GM19238 (cell line): ENCODE data around the gene EPC2.

Experiments used
- DNase-seq: peaks from one replicate; pipeline ENCODE4 v3.0.0; 2011; ENCODE audit warnings: low spot score; ENCODE audit not compliant: insufficient read length

The EPC2 gene

DNA sequence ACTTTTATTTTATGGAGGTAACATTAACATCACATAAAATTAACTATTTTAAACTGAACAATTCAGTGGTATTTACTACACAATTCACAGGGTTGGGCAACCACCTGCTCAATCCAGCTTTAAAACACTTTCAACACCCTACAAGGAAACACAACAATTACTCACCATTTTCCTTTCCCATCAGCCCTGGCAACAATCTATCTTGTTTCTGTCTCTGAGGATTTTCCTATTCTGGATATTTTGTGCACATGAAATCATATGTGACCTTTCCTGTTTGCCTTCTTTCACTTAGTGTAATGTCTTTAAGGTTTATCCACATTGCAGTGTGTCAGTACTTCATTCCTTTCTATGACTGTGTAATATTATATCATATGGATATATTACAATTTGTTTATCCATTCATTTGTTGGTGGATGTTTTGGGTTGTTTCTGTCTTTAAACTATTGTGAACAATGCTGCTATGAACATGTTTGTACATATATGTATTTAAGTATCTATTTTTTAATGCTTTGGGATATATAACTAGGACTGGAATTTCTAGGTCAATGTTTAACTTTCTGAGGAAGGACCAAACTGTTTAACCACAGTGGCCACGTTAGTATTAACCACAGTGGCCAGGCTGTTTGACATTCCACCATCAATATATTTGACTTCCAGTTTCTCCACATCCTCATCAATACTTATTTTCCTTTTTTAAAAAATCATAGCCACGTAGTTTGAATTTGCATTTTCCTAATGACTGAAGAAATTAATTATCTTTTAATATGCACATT is 158.1 kb downstream of the EPC2 start:
- DNase-seq, result no peak

DNA sequence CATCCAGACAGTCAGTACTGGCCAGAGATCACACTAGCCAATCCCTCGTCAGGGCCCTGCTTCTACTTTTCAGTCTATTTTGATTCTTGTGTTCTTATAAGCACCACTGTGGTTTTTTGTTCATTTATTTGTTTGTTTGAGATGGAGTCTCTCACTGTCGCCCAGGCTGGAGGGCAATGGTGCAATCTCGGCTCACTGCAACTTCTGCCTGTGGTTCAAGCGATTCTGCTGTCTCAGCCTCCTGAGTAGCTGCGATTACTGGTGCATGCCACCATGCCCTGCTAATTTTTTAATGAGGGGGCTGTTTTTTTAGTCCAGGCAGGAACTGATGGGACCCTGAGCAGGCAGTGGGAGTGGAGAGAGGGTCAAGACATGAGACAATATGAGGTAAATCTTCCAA is 165.5 kb downstream of the EPC2 start:
- DNase-seq, result no peak

DNA sequence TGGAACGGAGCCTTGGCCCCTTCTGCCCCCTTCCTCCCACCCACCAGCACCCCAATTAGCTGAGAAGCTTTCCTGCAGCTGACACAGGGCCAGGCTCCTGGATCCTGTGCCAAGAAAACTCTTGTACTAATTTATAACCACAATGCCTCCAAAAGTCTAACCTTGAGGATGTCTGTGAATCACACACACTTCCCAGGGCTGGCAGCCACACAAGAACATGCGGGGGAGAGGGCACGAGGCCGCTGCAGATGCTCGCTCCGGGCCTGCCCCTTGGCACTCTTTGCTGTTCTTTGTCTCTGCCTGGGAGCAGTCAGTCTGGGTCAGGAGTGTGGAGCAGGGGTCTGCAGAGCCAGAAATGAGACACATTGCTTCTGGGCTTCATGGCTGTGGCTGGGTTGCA is 167.8 kb downstream of the EPC2 start:
- no peak for DNase-seq

DNA sequence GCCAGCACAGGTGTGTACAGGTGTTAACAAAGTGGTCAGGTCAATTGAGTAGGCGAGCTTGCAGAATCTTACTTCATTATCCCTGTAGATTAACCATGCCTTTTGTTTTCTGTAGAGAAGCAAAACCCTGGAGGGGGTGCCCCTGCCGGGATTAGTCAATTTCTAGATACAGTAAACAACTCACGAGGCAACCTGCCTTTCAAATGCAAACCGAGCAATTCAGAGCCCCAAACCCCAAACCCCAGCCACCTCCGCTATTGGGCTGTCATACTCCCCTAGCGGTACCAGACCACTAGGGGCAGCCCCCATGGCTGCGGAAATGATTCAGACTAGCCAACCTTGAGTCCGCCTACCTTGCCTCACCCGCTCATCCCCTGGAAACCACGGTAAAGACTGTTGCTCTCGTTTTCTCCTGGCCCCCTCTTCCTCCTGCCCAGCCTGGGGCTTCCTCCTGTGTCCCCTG is 169.1 kb downstream of the EPC2 start:
- DNase-seq, result peak; percentile 51

GRCh38 chr2:148814143-148814859 is 169.8 kb downstream of the EPC2 start:
- DNase-seq, result no peak

- DNase-seq, result no peak
Observed at GRCh38 chr2:148814860-148815419, 170.4 kb downstream of the EPC2 start.

DNA sequence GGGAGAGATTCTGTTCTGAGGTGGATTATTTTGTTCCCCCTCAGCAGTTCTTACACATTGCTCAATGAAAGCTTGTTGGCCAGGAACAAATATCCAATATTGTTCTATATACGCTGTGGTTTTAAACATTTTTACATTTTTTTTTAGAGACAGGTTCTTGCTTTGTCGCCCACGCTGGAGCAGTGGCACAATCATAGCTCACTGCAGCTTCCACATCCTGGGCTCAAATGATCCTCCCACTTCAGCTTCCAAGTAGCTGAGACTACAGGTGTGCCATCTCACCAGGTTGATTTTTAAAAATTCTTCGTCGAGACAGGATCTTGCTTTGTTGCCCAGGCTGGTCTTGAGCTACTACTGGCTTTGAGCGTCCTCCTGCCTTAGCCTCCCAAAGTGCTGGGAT is 171.6 kb downstream of the EPC2 start:
- DNase-seq, result no peak

- DNase-seq, result no peak
Observed at GRCh38 chr2:148817210-148817708, 172.7 kb downstream of the EPC2 start.

DNA sequence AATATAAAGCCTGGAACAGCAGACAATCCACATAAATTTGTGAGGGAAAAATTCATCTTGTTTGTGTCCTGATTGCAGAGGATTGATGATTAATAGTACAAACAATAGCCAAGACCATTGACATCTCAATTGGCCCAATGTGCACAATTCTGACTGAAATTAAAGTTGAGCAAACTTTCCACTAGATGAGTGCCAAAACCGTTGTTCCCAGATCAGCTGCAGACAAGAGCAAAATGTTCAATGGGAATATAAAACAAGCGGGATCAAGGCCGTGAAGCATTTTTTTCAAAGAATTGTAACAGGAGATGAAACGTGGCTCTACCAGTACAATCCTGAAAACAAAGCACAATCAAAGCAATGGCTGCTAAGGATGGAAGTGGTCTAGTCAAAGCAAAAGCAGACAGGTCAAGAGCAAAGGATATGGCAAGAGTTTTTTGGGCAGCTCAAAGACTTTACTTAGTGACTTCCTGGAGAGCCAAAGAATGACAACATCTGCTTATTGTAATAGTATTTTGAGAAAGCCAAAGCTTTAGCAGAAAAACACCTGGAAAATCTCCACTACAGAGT is 174.6 kb downstream of the EPC2 start:
- DNase-seq, result no peak

DNA sequence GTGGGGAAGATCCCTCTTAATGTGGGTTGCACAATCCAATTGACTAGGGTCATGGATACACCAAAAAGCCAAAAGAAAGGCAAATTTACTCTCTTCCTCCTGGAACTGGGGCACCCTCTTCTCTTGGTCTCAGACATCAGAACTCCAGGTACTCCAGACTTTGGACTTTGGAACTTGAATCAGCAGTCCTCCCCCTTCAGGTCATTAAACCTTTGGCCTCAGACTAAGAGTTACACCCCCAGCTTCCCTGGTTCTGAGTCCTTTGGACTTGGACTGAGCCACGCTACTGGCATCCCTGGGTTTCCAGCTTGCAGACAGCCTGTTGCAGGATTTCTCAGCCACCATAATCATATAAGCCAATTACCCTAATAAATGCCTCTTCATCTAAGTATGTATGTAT is 179.6 kb downstream of the EPC2 start:
- DNase-seq, result no peak

DNA sequence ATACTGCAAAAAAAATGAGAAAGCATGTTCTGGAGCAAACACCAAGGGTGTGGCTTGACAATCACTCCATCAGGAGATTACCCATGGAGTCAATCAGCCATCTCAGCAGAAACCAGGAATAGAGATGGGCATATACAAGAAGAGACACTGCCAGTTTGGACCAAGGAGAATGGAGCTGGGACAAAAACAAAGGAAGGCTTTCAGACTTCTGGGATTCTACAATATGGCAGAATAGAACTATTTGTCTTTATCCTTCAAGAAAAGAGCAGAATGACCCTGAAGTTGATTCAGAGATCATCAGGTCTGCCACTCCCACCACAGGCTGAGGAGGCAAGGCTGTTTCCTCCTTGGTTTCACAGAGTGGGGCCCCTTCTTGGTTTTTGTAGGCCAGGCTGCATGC is 182.2 kb downstream of the EPC2 start:
- DNase-seq, result no peak

DNA sequence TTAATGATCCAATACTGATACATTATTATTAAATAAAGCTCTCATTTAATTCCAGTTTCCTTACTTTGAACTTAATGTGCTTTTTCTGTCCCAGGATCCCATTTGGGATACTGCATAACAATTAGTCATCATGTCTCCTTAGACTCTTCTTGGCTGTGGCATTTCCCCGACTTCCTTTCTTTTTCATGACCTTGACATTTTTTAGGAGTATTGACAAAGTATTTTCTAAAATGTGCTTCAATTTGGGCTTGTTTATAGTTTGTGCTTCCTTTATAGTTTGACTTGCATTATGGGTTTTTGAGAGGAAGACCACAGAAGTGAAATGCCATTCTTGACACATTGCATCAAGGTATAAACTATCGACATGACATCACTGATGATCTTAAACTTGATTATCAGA is 184.4 kb downstream of the EPC2 start:
- DNase-seq, result no peak

GRCh38 chr2:148829618-148830017 is 185.1 kb downstream of the EPC2 start:
- DNase-seq, result no peak

- DNase-seq, result no peak
Observed at GRCh38 chr2:148832637-148833036, 188.1 kb downstream of the EPC2 start.
